ENCODE measurements around the gene ZNF783. TPM values are rescaled to one million over a fixed set of nuclear protein-coding genes. Genes with fewer than 3 reads are reported as not detected.
"Not testable (repeated sequence)": the region's sequence is repeated elsewhere in the genome, so short reads cannot be mapped to it uniquely, and the experiment has no call there.

Gene ZNF783
- total and polyA plus RNA-seq, 8 donors, result 11.5 to 21.9 (median 16.2) TPM

- TF ChIP-seq, protein P1, sequence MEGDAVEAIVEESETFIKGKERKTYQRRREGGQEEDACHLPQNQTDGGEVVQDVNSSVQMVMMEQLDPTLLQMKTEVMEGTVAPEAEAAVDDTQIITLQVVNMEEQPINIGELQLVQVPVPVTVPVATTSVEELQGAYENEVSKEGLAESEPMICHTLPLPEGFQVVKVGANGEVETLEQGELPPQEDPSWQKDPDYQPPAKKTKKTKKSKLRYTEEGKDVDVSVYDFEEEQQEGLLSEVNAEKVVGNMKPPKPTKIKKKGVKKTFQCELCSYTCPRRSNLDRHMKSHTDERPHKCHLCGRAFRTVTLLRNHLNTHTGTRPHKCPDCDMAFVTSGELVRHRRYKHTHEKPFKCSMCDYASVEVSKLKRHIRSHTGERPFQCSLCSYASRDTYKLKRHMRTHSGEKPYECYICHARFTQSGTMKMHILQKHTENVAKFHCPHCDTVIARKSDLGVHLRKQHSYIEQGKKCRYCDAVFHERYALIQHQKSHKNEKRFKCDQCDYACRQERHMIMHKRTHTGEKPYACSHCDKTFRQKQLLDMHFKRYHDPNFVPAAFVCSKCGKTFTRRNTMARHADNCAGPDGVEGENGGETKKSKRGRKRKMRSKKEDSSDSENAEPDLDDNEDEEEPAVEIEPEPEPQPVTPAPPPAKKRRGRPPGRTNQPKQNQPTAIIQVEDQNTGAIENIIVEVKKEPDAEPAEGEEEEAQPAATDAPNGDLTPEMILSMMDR (IDR thresholded peaks at IDR 0.05), result no peak
- no peaks in the 10 kb centered on the region for H3K27me3 ChIP-seq
- H3K9me3 ChIP-seq, result no peaks in the 10 kb centered on the region
- DNase-seq (no peak), ATAC-seq (no peak)
- H3K27ac ChIP-seq, result no peak overlapping the region
- intact Hi-C loops (cut with DNase I), result no loop called here
- H3K4me3 ChIP-seq, result no peak overlapping the region
- H3K4me1 ChIP-seq, result peaks cover 2 to 9% of the 10 kb centered on the region in 2 donors
- peaks cover 0 to 73% of the 10 kb centered on the region in 2 donors for H3K36me3 ChIP-seq
Observed at GRCh38 chr7:149267733-149268132, 5.7 kb downstream of the ZNF783 start.

- ATAC-seq; H3K9me3 ChIP-seq; H3K4me1 ChIP-seq; H3K27me3 ChIP-seq; H3K27ac ChIP-seq; intact Hi-C loops (cut with DNase I); H3K4me3 ChIP-seq: not testable (repeated sequence)
- H3K36me3 ChIP-seq, result peaks cover 0 to 78% of the 10 kb centered on the region in 2 donors
- DNase-seq, result peak in 1 of 4 donors; percentile 22
Observed at GRCh38 chr7:149274424-149274823, 12.4 kb downstream of the ZNF783 start.

DNA sequence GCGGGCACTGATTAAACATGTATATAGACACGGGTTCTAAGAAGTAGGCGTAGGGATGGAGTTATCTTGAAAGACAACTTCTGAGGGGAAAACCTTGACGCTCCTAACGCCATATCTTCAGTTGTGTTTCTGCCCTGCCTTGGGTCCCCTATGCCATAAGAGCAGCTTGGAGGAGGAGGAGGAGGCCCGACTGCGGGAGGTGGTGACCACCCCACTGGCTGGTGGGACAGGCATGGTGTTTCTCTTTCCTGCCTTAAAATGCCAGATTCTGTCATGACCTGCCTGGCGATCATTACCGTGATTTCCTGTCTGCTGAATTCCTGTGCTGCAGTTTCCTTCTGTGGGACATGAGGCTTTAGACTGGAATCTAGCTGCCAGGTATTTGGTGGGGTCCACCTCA lies 15.9 kb downstream of the ZNF783 start:
- H3K36me3 ChIP-seq, result peaks cover 0 to 73% of the 10 kb centered on the region in 2 donors
- no peaks in the 10 kb centered on the region for H3K4me1 ChIP-seq
- TF ChIP-seq, protein P1 (IDR thresholded peaks at IDR 0.05), result no peak
- ATAC-seq (no peak), DNase-seq (no peak)
- no peak overlapping the region for H3K4me3 ChIP-seq
- H3K9me3 ChIP-seq, result no peaks in the 10 kb centered on the region
- no peaks in the 10 kb centered on the region for H3K27me3 ChIP-seq
- intact Hi-C loops (cut with DNase I), result no loop called here
- H3K27ac ChIP-seq, result no peak overlapping the region

GRCh38 chr7:149278396-149278795 lies 16.4 kb downstream of the ZNF783 start:
- intact Hi-C loops (cut with DNase I), result no loop called here
- peaks cover 0 to 68% of the 10 kb centered on the region in 2 donors for H3K36me3 ChIP-seq
- ATAC-seq (no peak), DNase-seq (peak in 1 of 4 donors; percentile 54)
- H3K9me3 ChIP-seq, result no peaks in the 10 kb centered on the region
- H3K27ac ChIP-seq, result no peak overlapping the region
- H3K4me1 ChIP-seq, result no peaks in the 10 kb centered on the region
- no peaks in the 10 kb centered on the region for H3K27me3 ChIP-seq
- TF ChIP-seq, protein P1 (IDR thresholded peaks at IDR 0.05), result no peak
- no peak overlapping the region for H3K4me3 ChIP-seq

DNA sequence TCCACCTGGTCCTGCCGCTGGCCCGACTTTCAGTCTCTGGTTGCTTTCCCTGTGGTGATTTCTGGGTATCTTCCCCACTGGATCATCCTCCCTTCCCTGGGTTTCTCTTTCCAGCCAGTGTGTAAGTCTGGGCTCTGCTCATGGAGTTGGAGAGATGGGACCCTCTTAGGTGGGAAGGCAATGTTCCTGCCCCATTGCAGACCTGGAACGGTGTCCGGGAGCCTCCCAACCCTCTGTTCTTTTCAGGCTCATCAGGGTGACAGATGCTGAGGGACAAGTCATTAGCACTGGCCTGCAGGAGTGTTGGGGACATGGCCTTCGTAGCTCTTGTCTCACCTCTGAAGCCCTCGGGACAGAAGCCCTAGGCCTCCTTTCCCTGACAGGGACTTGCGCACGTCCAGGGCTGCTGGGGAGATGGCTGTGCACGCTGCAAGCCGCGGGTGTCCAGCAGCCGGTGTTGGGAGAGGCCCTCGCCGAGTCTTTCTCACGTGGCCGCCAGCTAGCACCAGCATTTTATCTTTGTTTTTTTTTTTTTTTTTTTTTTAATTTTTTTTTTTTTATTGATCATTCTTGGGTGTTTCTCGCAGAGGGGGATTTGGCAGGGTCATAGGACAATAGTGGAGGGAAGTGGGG lies 17.2 kb downstream of the ZNF783 start:
- Histone ChIP-seq H3K27me3 (no peaks in the 10 kb centered on the region), H3K27ac (no peak overlapping the region), H3K9me3 (no peaks in the 10 kb centered on the region), H3K36me3 (peaks cover 0 to 67% of the 10 kb centered on the region in 2 donors), H3K4me1 (peaks cover 0 to under 1% of the 10 kb centered on the region in 2 donors), H3K4me3 (no peak overlapping the region)
- DNase-seq (peak in 1 of 4 donors; percentile 61), ATAC-seq (no peak)
- TF ChIP-seq, protein P1 (IDR thresholded peaks at IDR 0.05), result no peak
- intact Hi-C loops (cut with DNase I), result no loop called here

GRCh38 chr7:149280151-149280550 lies 18.2 kb downstream of the ZNF783 start:
- H3K9me3 ChIP-seq, result no peaks in the 10 kb centered on the region
- no peak overlapping the region for H3K4me3 ChIP-seq
- peaks cover 0 to 7% of the 10 kb centered on the region in 2 donors for H3K4me1 ChIP-seq
- ATAC-seq (no peak), DNase-seq (peak in 1 of 4 donors; percentile 53)
- H3K36me3 ChIP-seq, result peaks cover 0 to 63% of the 10 kb centered on the region in 2 donors
- TF ChIP-seq, protein P1 (IDR thresholded peaks at IDR 0.05), result no peak
- no peak overlapping the region for H3K27ac ChIP-seq
- H3K27me3 ChIP-seq, result no peaks in the 10 kb centered on the region
- intact Hi-C loops (cut with DNase I), result no loop called here
